Hepatocyte (in vitro differentiated cells): Measurements from ENCODE around the gene ZNF582. TPM values are rescaled to one million over a fixed set of nuclear protein-coding genes. Genes with fewer than 3 reads are reported as not detected.

Source experiments
- DNase-seq: peaks from one replicate; pipeline ENCODE4 v3.0.0-alpha.2; 2016; ENCODE audit warnings: low spot score
- H2AFZ ChIP-seq: fragments of 200-600 bp; sonication (generic); 2 replicates; pipeline ENCODE4 v1.6.0; 2016; ENCODE audit warnings: antibody characterized with exemption, mild to moderate bottlenecking
- H3K27ac ChIP-seq: fragments of 200-600 bp; sonication (generic); 2 replicates; pipeline ENCODE4 v1.5.1; 2016; ENCODE audit warnings: mild to moderate bottlenecking
- H3K27me3 ChIP-seq: fragments of 200-600 bp; sonication (generic); 2 replicates; pipeline ENCODE4 v1.6.1; 2016
- H3K36me3 ChIP-seq: fragments of 200-600 bp; sonication (generic); replicated peaks from 2 replicates; pipeline ENCODE4 v1.5.1; 2016; ENCODE audit warnings: low read depth; ENCODE audit not compliant: insufficient read depth
- H3K4me1 ChIP-seq: fragments of 200-600 bp; sonication (generic); 2 replicates; pipeline ENCODE4 v1.5.1; 2016; ENCODE audit warnings: mild to moderate bottlenecking, moderate library complexity; ENCODE audit not compliant: insufficient read depth
- H3K4me2 ChIP-seq: fragments of 200-600 bp; sonication (generic); 2 replicates; pipeline ENCODE4 v1.6.0; 2016
- H3K4me3 ChIP-seq: fragments of 200-600 bp; sonication (generic); 2 replicates; pipeline ENCODE4 v1.5.1; 2016; ENCODE audit warnings: mild to moderate bottlenecking
- H3K79me2 ChIP-seq: fragments of 200-600 bp; sonication (generic); 2 replicates; pipeline ENCODE4 v1.6.0; 2017; ENCODE audit warnings: mild to moderate bottlenecking
- H3K9me2 ChIP-seq: fragments of 200-600 bp; sonication (generic); replicated peaks from 2 replicates; pipeline ENCODE4 v1.6.0; 2017; ENCODE audit warnings: mild to moderate bottlenecking; ENCODE audit not compliant: insufficient read depth
- H3K9me3 ChIP-seq: fragments of 200-600 bp; sonication (generic); 2 replicates; pipeline ENCODE4 v1.5.1; 2016; ENCODE audit warnings: low read depth, mild to moderate bottlenecking
- H4K20me1 ChIP-seq: fragments of 200-600 bp; sonication (generic); 2 replicates; pipeline ENCODE4 v1.6.0; 2016; ENCODE audit warnings: mild to moderate bottlenecking; ENCODE audit not compliant: insufficient read depth, poor library complexity, severe bottlenecking
- EZH2 ChIP-seq: fragments of 200-600 bp; sonication (generic); IDR thresholded peaks from 2 replicates; pipeline ENCODE4 v1.6.1; 2016; ENCODE audit warnings: antibody characterized with exemption, mild to moderate bottlenecking, borderline replicate concordance
- EZH2phosphoT487 ChIP-seq: fragments of 200-600 bp; sonication (generic); IDR thresholded peaks from one replicate; pipeline ENCODE4 v1.6.1; 2018; ENCODE audit warnings: antibody characterized with exemption, mild to moderate bottlenecking, low read depth, moderate library complexity; ENCODE audit not compliant: unreplicated experiment, severe bottlenecking
- WGBS: methylation state at CpG from one replicate; pipeline ENCODE4 v1.1.6; 2016; ENCODE audit warnings: low lambda C conversion rate; ENCODE audit errors: missing lambda C conversion rate; 5-methylcytosine and 5-hydroxymethylcytosine counted together
- polyA plus RNA-seq: library from polyadenylated mRNA; unstranded; fragments of >200 nt; fragmentation: Nextera tagmentation; extraction: Ambion mirVana; gene quantifications from 2 replicates; pipeline ENCODE4 v1.2.1, GENCODE V29; 2016
- total RNA-seq: library from RNA; depleted of rRNA; stranded (reverse); fragments of >200 nt; gene quantifications from 2 replicates; pipeline ENCODE4 v1.2.3, GENCODE V29; 2014
- TF ChIP-seq, protein P1 (sequence below): fragments of 200-600 bp; sonication (generic); IDR thresholded peaks from 2 replicates; pipeline ENCODE4 v1.5.1; 2016; ENCODE audit warnings: antibody characterized with exemption, mild to moderate bottlenecking; ENCODE audit not compliant: poor library complexity

The ZNF582 gene
- total and polyA plus RNA-seq, 2 experiments from 2014 or later, result 3.2 to 5.6 TPM

DNA sequence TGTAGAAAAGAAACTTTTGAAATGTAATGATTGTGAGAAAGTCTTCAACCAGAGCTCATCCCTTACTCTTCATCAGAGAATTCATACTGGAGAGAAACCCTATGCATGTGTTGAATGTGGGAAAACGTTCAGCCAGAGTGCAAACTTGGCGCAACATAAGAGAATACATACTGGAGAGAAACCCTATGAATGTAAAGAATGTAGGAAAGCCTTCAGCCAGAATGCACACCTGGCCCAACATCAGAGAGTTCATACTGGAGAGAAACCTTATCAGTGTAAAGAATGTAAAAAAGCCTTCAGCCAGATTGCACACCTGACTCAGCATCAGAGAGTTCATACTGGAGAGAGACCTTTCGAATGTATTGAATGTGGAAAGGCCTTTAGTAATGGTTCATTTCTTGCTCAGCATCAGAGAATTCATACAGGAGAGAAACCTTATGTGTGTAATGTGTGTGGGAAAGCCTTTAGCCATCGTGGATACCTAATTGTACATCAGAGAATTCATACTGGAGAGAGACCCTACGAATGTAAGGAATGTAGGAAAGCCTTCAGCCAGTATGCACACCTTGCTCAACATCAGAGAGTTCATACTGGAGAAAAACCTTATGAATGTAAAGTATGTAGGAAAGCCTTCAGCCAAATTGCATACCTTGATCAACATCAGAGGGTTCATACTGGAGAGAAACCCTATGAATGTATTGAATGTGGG lies 30.1 kb upstream of the ZNF582 start:
- no peak for TF ChIP-seq EZH2
- no peak for TF ChIP-seq EZH2phosphoT487
- TF ChIP-seq, protein P1, sequence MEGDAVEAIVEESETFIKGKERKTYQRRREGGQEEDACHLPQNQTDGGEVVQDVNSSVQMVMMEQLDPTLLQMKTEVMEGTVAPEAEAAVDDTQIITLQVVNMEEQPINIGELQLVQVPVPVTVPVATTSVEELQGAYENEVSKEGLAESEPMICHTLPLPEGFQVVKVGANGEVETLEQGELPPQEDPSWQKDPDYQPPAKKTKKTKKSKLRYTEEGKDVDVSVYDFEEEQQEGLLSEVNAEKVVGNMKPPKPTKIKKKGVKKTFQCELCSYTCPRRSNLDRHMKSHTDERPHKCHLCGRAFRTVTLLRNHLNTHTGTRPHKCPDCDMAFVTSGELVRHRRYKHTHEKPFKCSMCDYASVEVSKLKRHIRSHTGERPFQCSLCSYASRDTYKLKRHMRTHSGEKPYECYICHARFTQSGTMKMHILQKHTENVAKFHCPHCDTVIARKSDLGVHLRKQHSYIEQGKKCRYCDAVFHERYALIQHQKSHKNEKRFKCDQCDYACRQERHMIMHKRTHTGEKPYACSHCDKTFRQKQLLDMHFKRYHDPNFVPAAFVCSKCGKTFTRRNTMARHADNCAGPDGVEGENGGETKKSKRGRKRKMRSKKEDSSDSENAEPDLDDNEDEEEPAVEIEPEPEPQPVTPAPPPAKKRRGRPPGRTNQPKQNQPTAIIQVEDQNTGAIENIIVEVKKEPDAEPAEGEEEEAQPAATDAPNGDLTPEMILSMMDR, result no peak
- 95% methylated on average over 5 of the region's 5 CpGs for WGBS
- Histone ChIP-seq H3K9me2 (no peaks in the 10 kb centered on the region), H4K20me1 (no peaks in the 10 kb centered on the region), H3K27me3 (no peaks in the 10 kb centered on the region), H3K4me3 (no peak overlapping the region), H3K4me1 (no peaks in the 10 kb centered on the region), H3K9me3 (peaks cover 97% of the 10 kb centered on the region), H2AFZ (no peak overlapping the region), H3K27ac (no peak overlapping the region), H3K36me3 (peaks cover 7% of the 10 kb centered on the region), H3K79me2 (no peaks in the 10 kb centered on the region), H3K4me2 (no peak overlapping the region)
- DNase-seq, result no peak

DNA sequence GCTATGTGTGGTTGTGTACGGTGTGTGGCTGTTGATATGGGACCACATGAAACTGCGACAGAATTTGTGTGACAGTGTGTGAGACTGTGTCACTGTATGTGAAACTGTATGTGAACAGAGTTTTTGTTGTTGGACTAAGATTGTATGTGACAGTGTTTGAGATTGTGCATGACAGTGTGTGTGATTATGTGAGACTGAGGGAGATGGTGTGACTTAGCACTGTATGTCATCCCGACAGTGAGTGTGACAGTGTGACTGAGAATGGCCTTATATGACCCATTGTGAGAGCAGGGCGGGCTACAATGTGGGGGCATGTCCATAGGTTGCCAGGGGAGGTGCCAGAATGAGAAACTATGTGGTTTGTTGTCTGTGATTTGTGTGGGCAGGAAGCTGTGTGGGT lies 11.7 kb upstream of the ZNF582 start:
- Histone ChIP-seq H3K4me1 (no peaks in the 10 kb centered on the region), H3K4me2 (peak overlapping the region; percentile 93), H3K4me3 (no peak overlapping the region), H2AFZ (peak overlapping the region; percentile 100), H4K20me1 (no peaks in the 10 kb centered on the region), H3K79me2 (peaks cover 24% of the 10 kb centered on the region), H3K9me3 (peaks cover 18% of the 10 kb centered on the region), H3K27ac (no peak overlapping the region), H3K9me2 (no peaks in the 10 kb centered on the region), H3K36me3 (peaks cover 4% of the 10 kb centered on the region), H3K27me3 (no peaks in the 10 kb centered on the region)
- WGBS, result 100% methylated on average over 4 of the region's 4 CpGs
- no peak for TF ChIP-seq EZH2phosphoT487
- TF ChIP-seq EZH2, result no peak
- TF ChIP-seq, protein P1, result no peak
- DNase-seq, result no peak

DNA sequence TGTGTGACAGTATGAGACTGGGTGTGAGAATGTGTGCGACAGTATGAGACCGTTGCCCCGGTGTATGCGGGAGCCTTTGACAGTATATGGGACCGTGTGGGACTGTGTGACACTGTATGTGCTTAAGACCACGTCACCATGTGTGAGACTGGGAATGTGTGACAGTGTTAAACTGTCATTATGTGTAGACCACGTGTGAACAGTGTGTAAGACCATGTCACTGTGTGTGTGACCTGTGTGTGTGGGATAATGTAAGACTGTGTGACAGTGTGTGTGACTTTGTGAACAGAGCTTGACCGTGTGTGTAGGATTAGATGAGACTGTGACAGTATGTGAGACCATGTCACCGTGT lies 11.3 kb upstream of the ZNF582 start:
- no peaks in the 10 kb centered on the region for H4K20me1 ChIP-seq
- peak overlapping the region; percentile 100 for H2AFZ ChIP-seq
- peaks cover 17% of the 10 kb centered on the region for H3K9me3 ChIP-seq
- H3K27me3 ChIP-seq, result no peaks in the 10 kb centered on the region
- H3K79me2 ChIP-seq, result peaks cover 24% of the 10 kb centered on the region
- no peaks in the 10 kb centered on the region for H3K4me1 ChIP-seq
- 79% methylated on average over 9 of the region's 9 CpGs for WGBS
- H3K36me3 ChIP-seq, result peaks cover 4% of the 10 kb centered on the region
- no peaks in the 10 kb centered on the region for H3K9me2 ChIP-seq
- peak overlapping the region; percentile 51 for H3K4me3 ChIP-seq
- H3K4me2 ChIP-seq, result peak overlapping the region; percentile 93
- no peak for TF ChIP-seq EZH2
- TF ChIP-seq, protein P1, result no peak
- TF ChIP-seq EZH2phosphoT487, result no peak
- DNase-seq, result no peak
- no peak overlapping the region for H3K27ac ChIP-seq
